Measurements from ENCODE around the gene ATF3. TPM values are rescaled to one million over a fixed set of nuclear protein-coding genes. Genes with fewer than 3 reads are reported as not detected.

The ATF3 gene
- total RNA-seq, 1 experiment from 2014 or later: 43.2 TPM

DNA sequence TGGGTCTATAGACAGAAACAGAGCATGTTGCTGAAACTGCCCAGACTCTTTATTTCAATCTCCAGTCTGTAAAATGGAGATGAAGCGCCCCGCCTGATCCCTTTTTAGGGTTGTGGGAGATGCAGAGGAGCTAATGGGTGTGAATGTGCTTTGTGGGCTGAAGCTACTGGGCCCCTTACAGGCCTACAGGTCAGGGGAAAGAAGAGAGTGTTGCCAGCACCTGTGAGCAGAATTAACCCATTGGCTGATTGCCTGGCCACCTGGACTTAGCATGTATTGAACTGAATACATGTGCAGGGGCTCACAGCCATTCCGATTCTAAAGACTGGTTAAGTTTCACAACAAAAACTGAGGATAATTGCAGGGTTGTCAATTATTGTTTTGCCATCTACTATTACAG is 13.9 kb upstream of the ATF3 start:
- H3K9ac ChIP-seq (ENCODE audit: low read length): no peak overlapping the region
- peaks cover 18 to 44% of the 10 kb centered on the region in 2 experiments for H3K4me1 ChIP-seq (ENCODE audit: control insufficient read depth in 1 of 2, insufficient read depth in 2 of 2, low read length in 2 of 2)
- ATAC-seq: no peak
- H4K20me1 ChIP-seq (ENCODE audit: insufficient read depth): no peaks in the 10 kb centered on the region
- no peaks in the 10 kb centered on the region for H3K9me3 ChIP-seq (ENCODE audit: control insufficient read depth in 1 of 2, insufficient read depth in 1 of 2, low read depth in 1 of 2, low read length in 2 of 2)
- no peak overlapping the region for H3K4me3 ChIP-seq (replicated peaks in 1 of 2; ENCODE audit: low read depth in 1 of 2, low read length in 2 of 2)
- no peak overlapping the region for H2AFZ ChIP-seq (ENCODE audit: low read depth, low read length, poor library complexity, severe bottlenecking)
- intact Hi-C loops (cut with micrococcal nuclease): loop anchor here (1.0 kb wide), 1 partner anchor 117 kb away; no protein-coding TSS in a partner anchor
- no peak for DNase-seq (ENCODE audit: low read depth, low spot score)
- no peaks in the 10 kb centered on the region for H3K79me2 ChIP-seq (ENCODE audit: insufficient read depth, low read length)
- BruUV-seq (replicated peaks): no TSS peak
- H3K36me3 ChIP-seq (ENCODE audit: control insufficient read depth in 1 of 2, insufficient read depth in 2 of 2, low read length in 2 of 2): no peaks in the 10 kb centered on the region
- RAD21 ChIA-PET (ENCODE audit: low non-redundant PET in 1 of 2, low total read pairs in 2 of 2, uncharacterized antibody in 2 of 2, unreplicated experiment in 2 of 2): no interaction called here
- CTCF ChIA-PET: interaction anchor here (0.9 to 1.2 kb wide), 2 partner anchors 25 to 118 kb away, joined by 3 to 4 read pairs; no protein-coding TSS in a partner anchor
- no peaks in the 10 kb centered on the region for H3K9me2 ChIP-seq (ENCODE audit: insufficient read depth)
- TF ChIP-seq CBX3 (IDR thresholded peaks at IDR 0.05; ENCODE audit: low read depth) (no peak), TCF7L2 (IDR thresholded peaks at IDR 0.05; ENCODE audit: borderline replicate concordance, extremely low read depth, insufficient read depth, insufficient read length) (no peak)
- no peak overlapping the region for H3K4me2 ChIP-seq (ENCODE audit: low read length)
- no peak overlapping the region for H3K27ac ChIP-seq (ENCODE audit: low read depth, low read length)
- POLR2A ChIA-PET: interaction anchor here (0.7 to 1.3 kb wide), 2 partner anchors 14 to 125 kb away, joined by 3 to 4 read pairs; partner anchors contain the start of gene ATF3
- H3K27me3 ChIP-seq (ENCODE audit: insufficient read depth, low read length): no peaks in the 10 kb centered on the region

DNA sequence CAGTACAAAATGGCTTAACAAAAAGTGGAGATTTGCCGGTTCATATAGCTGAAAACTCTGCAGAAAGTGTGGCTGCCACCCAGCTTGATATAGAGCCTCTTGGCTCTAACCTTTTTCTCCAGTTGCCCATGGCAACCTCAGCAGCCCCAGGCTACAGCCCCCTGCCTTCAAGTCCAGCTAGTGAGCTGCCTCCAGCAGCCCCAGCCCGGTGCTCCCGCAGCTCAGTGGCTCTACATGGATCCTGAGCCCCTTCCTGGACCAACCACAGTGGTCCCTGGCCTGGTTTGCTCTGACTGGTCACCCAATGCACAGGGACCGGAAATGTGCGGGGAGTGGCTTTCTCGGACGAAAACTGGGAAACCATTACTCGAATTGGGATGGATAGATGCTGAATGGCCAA is 13.3 kb upstream of the ATF3 start:
- RAD21 ChIA-PET (ENCODE audit: low non-redundant PET in 1 of 2, low total read pairs in 2 of 2, uncharacterized antibody in 2 of 2, unreplicated experiment in 2 of 2): no interaction called here
- H2AFZ ChIP-seq (ENCODE audit: low read depth, low read length, poor library complexity, severe bottlenecking): peak overlapping the region; percentile 91
- peak overlapping the region; percentile 72; the same call in 1 of the 2 replicates for H3K27ac ChIP-seq (ENCODE audit: low read depth, low read length)
- H3K36me3 ChIP-seq (ENCODE audit: control insufficient read depth in 1 of 2, insufficient read depth in 2 of 2, low read length in 2 of 2): no peaks in the 10 kb centered on the region
- intact Hi-C loops (cut with micrococcal nuclease): loop anchor here (1.0 kb wide), 1 partner anchor 118 kb away; no protein-coding TSS in a partner anchor
- peaks cover 18 to 44% of the 10 kb centered on the region in 2 experiments for H3K4me1 ChIP-seq (ENCODE audit: control insufficient read depth in 1 of 2, insufficient read depth in 2 of 2, low read length in 2 of 2)
- no peaks in the 10 kb centered on the region for H3K27me3 ChIP-seq (ENCODE audit: insufficient read depth, low read length)
- no peaks in the 10 kb centered on the region for H3K9me3 ChIP-seq (ENCODE audit: control insufficient read depth in 1 of 2, insufficient read depth in 1 of 2, low read depth in 1 of 2, low read length in 2 of 2)
- DNase-seq (ENCODE audit: low read depth, low spot score) (no peak), ATAC-seq (peak; percentile 7; the same call in 1 of the 2 replicates)
- no peak for TF ChIP-seq EGR1 (IDR thresholded peaks at IDR 0.05; ENCODE audit: low read depth)
- POLR2A ChIA-PET: interaction anchor here (0.7 to 1.3 kb wide), 2 partner anchors 13 to 125 kb away, joined by 3 to 4 read pairs; partner anchors contain the start of gene ATF3
- no TSS peak for BruUV-seq (replicated peaks)
- H3K9me2 ChIP-seq (ENCODE audit: insufficient read depth): no peaks in the 10 kb centered on the region
- CTCF ChIA-PET: interaction anchor here (0.9 to 1.2 kb wide), 2 partner anchors 26 to 118 kb away, joined by 3 to 4 read pairs; no protein-coding TSS in a partner anchor
- H4K20me1 ChIP-seq (ENCODE audit: insufficient read depth): no peaks in the 10 kb centered on the region
- H3K9ac ChIP-seq (ENCODE audit: low read length): peak overlapping the region; percentile 55
- H3K4me3 ChIP-seq (replicated peaks in 1 of 2; ENCODE audit: low read depth in 1 of 2, low read length in 2 of 2): peak overlapping the region in 1 of 2 experiments; percentile 36; a peak in 1 of 4 replicates
- H3K4me2 ChIP-seq (ENCODE audit: low read length): peak overlapping the region; percentile 74
- no peaks in the 10 kb centered on the region for H3K79me2 ChIP-seq (ENCODE audit: insufficient read depth, low read length)
